T-helper 1 cell treated with Interleukin-12 subunit alpha and Interleukin-12 subunit beta and Interleukin-4 antibody, amounts not matched to agents 30 ng/mL and 1 ng/mL, for 36 hours (primary cell): Measurements from ENCODE around the gene CT45A10. TPM values are rescaled to one million over a fixed set of nuclear protein-coding genes. Genes with fewer than 3 reads are reported as not detected.
"Not testable (repeated sequence)": the region's sequence is repeated elsewhere in the genome, so short reads cannot be mapped to it uniquely, and the experiment has no call there.

Experiments
- intact Hi-C: fragments of 100-400 bp; cut with micrococcal nuclease; formaldehyde crosslinking; loops from one replicate; pipeline ENCODE4 v1.15.1; 2024
- total RNA-seq: library from RNA; stranded (reverse); gene quantifications from 2 replicates; pipeline ENCODE4 v1.2.3, GENCODE V29; 2022

CT45A10 gene, protein sequence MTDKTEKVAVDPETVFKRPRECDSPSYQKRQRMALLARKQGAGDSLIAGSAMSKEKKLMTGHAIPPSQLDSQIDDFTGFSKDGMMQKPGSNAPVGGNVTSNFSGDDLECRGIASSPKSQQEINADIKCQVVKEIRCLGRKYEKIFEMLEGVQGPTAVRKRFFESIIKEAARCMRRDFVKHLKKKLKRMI
- total RNA-seq = not detected in 2 replicates

DNA sequence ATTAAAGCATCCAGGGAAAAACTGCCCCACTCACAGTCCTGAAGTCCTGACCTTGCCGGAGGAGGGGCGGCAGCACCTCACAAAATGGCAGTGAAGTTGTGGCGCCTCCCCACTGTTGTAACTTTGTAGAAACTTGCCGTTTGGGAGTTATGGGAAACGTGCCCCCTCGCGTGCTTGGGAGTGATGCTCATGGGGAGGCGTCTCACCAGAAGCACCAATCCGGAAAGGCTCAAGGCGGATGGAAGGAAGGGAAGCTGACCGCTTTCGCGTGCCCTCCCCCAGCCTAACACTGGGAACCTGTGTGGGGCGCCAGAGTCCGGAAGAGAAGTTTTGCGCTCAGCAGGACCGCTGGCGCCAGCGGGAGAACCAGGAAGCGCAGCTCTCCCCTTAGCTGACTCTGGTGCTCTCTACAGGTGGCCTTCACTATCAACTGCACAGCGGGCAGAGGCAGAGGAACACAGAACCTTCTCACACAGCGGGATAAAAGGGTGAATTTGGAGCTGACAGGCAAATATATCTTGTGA is at the start of gene CT45A10, which contains the start of gene SAGE1:
TSS of gene CT45A10 (minus strand) at position 151 of the 524 bp plus-strand sequence. CDS start 8,100 bp downstream, outside the sequence.
TSS of gene SAGE1 (plus strand) at position 423 of the 524 bp plus-strand sequence. CDS start 2,527 bp downstream, outside the sequence.
- intact Hi-C loops = no loop called here

DNA sequence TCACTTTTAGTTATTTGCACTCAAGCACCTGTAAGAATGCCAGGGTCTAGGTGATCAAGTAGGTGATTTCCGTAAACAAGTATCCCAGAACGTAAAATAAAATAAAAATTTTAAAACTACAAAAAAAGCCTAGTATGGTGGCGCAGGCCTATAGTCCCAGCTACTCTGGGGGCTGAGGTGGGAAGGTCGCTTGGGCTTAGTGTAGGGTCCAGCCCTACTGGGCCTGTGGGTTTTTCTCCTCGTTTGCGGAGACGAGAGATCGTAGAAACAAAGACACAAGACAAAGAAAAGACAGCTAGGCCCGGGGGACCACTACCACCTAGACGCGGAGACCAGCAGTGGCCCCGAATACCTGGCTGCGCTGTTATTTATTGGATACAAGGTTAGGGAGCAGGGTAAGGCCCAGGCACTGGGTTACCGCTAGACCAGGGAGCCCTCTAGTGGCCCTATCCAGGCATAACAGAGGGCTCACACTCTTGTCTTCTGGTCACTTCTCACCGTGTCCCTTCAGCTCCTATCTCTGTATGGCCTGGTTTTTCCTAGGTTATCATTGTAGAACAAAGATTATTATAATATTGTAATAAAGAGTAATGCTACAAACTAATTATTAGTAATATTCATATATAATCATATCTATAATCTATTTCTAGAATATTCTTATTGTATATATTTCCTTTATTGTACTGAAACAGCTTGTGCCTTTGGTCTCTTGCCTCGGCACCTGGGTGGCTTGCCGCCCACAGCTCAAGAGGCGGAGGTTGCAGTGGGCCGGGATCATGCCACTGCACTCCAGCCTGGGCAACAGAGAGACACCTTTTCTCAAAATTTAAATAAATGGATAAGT is 38.6 kb upstream of the CT45A10 start:
- intact Hi-C loops = loop anchor here (2.0 kb wide), 1 partner anchor 447 kb away; no protein-coding TSS in a partner anchor

DNA sequence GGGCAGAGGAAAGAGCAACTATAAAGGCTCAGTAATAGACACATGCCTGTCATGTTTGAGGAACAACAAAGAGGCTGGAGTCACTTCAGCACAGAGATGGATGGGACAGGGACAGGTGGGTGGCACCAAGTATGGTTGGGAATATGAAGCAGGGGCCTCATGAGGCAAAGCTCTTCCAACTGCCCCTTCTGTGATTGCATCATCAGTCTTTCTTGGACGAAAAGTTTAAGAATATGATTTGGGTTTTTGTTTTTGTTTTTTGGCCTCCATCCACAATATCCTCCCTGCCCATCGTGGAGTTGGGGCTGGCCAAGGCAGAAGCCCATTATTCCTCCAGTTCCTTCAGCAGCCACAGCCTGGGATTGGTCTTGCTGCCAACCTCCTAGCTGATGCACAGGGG is 34.7 kb upstream of the CT45A10 start:
- intact Hi-C loops = no loop called here

DNA sequence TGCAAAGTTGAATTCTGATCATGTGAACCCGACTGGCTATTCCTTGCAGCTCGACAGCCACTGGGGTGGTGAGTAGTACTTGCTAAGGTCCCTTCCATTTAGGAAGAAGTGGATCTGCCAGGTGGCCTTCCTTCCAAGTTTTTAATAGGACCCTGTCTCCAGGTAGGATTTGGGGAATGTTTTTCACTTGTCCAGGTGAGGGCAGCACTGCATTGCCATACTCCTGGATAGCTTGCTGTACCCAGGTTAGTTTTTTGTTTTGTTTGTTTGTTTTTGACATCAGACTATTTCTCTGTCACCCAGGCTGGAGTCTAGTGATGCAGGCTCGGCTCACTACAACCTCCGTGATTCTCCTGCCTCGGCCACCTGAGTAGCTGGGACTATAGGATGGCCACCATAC is 30.1 kb upstream of the CT45A10 start:
- intact Hi-C loops = no loop called here

DNA sequence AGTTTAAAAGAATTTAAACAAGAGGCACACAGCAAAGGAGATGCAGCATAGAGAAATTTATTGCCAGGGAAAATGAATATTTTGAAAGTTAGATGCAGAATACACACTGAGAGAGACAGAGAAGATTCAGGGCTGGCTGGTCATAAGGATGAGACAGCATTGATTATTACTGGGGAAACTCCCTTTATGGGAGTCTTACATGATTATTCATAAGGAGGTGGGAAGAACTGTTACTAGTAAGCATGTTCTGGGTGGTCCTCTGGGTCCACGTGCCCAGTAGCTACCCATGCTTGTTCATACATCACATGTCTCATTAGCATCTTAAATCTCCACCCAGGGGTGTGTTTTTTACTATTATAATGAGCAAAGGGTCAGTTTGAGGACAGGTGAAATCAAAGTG is 27.3 kb upstream of the CT45A10 start:
- intact Hi-C loops = not testable (repeated sequence)

DNA sequence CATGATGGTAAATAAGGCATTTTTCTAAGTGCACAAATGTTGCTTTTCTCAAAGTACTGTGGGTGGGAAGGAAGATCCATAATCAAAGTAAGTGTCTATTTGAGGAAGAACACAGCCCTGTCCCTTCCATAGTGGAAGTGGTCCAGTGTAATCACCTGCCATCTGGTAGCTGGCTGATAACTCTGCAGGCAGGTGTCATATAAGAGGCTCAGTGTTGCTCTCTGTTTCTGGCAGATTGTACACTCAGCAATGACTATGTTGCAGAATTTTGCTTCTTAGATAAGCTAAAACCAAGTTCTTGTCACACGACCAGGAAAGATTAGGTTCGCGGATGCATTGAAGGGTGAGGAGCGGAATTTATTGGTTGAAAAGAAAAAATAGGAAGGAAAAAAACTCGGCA is 21.2 kb upstream of the CT45A10 start:
- intact Hi-C loops = no loop called here

DNA sequence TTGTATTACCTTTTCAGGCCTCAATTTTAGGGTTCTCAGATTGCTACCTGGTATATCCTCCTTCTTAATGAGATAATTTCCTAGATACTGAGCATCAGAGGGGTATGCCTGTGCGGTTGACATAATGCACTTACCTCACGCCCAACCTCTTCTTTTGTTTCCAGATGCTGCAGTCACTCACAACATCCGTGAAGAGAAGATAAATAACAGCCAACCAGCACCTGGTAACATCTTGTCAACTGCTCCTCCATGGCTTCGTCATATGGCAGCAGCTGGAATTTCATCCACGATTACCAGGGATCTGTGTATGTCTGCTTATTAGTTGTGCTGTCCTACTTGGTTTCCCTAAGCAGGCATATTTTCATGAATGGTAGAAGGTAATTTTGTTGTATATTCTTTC is 17.0 kb upstream of the CT45A10 start:
- intact Hi-C loops = no loop called here

DNA sequence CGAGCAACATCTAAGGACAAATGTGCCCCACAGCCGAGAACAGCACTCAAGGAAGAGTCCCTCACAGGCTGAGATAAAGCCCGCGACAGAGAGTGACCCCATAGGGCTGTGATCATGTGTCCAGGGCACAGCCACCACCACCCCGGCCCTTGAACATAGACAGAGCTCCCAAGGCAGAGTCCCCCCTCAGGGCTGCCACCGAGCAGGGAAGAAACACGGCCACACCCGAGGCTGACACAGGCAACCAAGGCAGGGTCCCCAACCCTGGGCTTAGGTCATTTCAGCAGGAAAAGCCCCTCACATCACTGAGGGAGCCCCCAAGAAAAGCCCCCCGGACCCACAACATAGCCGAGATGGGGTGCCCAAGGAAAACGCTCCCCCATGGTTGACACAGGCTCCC is 463 bp downstream of the CT45A10 start:
- intact Hi-C loops = no loop called here

DNA sequence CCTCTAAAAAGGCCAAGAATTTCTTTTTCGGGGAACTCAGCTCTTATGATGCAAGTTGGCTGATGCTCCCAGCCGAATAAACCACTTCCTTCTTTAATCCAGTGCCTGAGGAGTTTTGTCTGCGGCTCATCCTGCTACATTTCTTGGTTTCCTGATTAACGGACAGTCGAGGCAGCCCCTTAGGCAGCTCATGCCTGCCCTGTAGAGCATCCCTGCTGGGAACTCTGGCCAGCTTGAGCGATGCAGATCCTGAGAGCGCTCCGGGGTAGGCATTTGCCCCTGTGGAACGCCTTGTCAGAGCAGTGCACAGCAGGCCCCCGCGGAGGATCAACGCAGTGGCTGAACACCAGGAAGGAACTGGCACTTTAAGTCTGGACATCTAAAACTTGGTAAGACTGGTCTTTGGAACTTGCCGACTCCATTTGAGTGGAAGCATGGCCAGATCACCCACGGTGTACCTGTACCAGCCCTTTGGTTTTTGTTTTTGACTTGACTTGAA is 3.1 kb downstream of the CT45A10 start:
- intact Hi-C loops = no loop called here

DNA sequence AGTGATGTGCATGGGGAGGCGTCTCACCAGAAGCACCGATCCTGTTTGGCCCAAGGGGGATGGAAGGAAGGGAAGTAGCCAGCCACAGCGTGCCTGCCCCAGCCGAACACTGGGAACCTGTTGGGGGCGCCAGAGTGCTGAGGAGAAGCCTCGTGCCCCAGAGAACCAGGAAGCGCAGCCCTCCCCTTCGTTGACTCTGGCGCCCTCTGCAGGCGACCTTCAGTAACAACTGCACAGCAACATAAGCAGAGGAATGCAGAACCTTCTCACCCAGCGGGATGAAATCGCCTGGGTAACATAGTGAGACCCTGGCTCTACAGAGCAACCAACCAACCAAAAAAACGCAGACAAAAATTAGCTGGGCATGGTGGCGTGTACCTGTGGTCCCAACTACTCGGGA is 4.3 kb downstream of the CT45A10 start:
- intact Hi-C loops = not testable (repeated sequence)

DNA sequence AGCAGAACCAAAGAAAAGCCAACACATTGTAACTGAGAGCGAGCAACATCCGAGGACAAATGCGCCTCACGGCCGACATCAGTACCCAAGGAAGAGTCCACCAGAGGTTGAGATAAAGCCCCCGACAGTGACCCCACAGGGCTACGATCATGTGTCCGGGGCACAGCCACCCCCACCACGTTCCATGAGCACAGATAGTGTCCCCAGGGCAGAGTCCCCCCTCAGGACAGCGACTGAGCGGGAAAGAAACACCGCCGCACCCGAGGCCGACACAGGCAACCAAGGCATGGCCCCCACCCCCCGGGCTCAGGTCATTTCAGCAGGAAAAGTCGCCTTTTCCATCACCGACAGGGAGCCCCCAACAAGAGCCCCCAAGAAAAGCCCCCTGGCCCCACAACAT is 5.0 kb downstream of the CT45A10 start:
- intact Hi-C loops = not testable (repeated sequence)

DNA sequence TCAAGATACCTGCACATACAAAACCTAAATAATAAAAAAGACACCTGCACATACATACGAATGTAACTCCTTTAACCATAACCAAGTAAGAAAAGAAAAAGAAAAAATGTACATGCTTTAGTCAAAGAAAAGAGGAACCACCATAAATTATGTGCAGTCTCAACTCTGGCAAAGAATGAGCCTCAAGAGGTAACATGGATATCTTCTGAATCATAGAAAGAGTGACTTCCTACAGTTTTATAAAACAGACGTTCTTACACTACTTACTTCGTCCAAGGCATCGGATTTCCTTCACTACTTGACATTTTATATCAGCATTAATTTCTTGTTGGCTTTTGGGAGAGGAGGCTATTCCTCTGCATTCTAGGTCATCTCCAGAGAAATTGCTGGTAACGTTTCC is 10.5 kb downstream of the CT45A10 start:
- intact Hi-C loops = not testable (repeated sequence)

DNA sequence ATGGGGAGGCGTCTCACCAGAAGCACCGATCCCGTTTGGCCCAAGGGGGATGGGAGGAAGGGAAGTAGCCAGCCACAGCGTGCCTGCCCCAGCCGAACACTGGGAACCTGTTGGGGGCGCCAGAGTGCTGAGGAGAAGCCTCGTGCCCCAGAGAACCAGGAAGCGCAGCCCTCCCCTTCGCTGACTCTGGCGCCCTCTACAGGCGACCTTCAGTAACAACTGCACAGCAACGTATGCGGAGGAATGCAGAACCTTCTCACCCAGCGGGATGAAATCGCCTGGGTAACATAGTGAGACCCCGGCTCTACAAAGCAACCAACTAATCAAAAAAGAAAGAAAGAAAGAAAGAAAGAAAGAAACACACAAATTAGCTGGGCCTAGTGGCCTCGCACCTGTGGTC is 21.5 kb downstream of the CT45A10 start, which contains the start of gene CT45A9:
TSS of gene CT45A9 (minus strand) at position 101 of the 400 bp plus-strand sequence. CDS start 3,751 bp downstream, outside the sequence.
- intact Hi-C loops = not testable (repeated sequence)

DNA sequence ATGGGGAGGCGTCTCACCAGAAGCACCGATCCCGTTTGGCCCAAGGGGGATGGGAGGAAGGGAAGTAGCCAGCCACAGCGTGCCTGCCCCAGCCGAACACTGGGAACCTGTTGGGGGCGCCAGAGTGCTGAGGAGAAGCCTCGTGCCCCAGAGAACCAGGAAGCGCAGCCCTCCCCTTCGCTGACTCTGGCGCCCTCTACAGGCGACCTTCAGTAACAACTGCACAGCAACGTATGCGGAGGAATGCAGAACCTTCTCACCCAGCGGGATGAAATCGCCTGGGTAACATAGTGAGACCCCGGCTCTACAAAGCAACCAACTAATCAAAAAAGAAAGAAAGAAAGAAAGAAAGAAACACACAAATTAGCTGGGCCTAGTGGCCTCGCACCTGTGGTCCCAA is 38.8 kb downstream of the CT45A10 start, which contains the start of gene CT45A8:
TSS of gene CT45A8 (minus strand) at position 101 of the 400 bp plus-strand sequence. CDS start 3,755 bp downstream, outside the sequence.
- intact Hi-C loops = not testable (repeated sequence)

DNA sequence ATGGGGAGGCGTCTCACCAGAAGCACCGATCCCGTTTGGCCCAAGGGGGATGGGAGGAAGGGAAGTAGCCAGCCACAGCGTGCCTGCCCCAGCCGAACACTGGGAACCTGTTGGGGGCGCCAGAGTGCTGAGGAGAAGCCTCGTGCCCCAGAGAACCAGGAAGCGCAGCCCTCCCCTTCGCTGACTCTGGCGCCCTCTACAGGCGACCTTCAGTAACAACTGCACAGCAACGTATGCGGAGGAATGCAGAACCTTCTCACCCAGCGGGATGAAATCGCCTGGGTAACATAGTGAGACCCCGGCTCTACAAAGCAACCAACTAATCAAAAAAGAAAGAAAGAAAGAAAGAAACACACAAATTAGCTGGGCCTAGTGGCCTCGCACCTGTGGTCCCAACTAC is 56.1 kb downstream of the CT45A10 start, which contains the start of gene CT45A7:
TSS of gene CT45A7 (minus strand) at position 101 of the 400 bp plus-strand sequence. CDS start 3,747 bp downstream, outside the sequence.
- intact Hi-C loops = not testable (repeated sequence)

Other genes starting within 250 kb of the CT45A10 start
- gene CT45A1, start 179.8 kb downstream of the CT45A10 start, total RNA-seq = not detected in 2 replicates
- not detected in 2 replicates for gene CT45A3, start 125.3 kb downstream of the CT45A10 start, total RNA-seq
- gene CT45A5, start 107.9 kb downstream of the CT45A10 start, total RNA-seq = not detected in 2 replicates
- not detected in 2 replicates for gene CT45A6, start 90.7 kb downstream of the CT45A10 start, total RNA-seq
- gene CT45A2, start 73.4 kb downstream of the CT45A10 start, total RNA-seq = not detected in 2 replicates
- gene CT45A7, start 56.2 kb downstream of the CT45A10 start, total RNA-seq = not detected in 2 replicates
- not detected in 2 replicates for gene CT45A8, start 38.9 kb downstream of the CT45A10 start, total RNA-seq
- gene CT45A9, start 21.6 kb downstream of the CT45A10 start, total RNA-seq = not detected in 2 replicates
- not detected in 2 replicates for gene SAGE1, start 272 bp upstream of the CT45A10 start, total RNA-seq
- gene MMGT1, start 80.5 kb upstream of the CT45A10 start, total RNA-seq = 21.4 and 22.1 TPM in 2 replicates
- gene SLC9A6, start 92.0 kb upstream of the CT45A10 start, total RNA-seq = 17.5 and 18.2 TPM in 2 replicates